ENCODE data around the gene SLC22A5.
"Not testable (repeated sequence)": the region's sequence is repeated elsewhere in the genome, so short reads cannot be mapped to it uniquely, and the experiment has no call there.

Gene SLC22A5

GRCh38 chr5:132396589-132397031, 27.1 kb downstream of the SLC22A5 start:
- in situ Hi-C loops (cut with MboI; ENCODE audit: low pct_unique_long_range_greater_than_20kb, low sequenced_read_pairs, unreplicated experiment) = no loop called here
- TF ChIP-seq CTCF (IDR thresholded peaks at IDR 0.05; ENCODE audit: extremely low read depth, insufficient read depth, missing control alignments) = no peak

GRCh38 chr5:132397224-132397623, 27.7 kb downstream of the SLC22A5 start:
- no peak for DNase-seq (ENCODE audit: low spot score)
- TF ChIP-seq CTCF (IDR thresholded peaks at IDR 0.05; ENCODE audit: extremely low read depth, insufficient read depth, missing control alignments) = no peak
- in situ Hi-C loops (cut with MboI; ENCODE audit: low pct_unique_long_range_greater_than_20kb, low sequenced_read_pairs, unreplicated experiment) = no loop called here

More at GRCh38 chr5:132396589-132397031, 27.1 kb downstream of the SLC22A5 start:
- no peak for DNase-seq (ENCODE audit: low spot score)

- DNase-seq (ENCODE audit: low spot score); in situ Hi-C loops (cut with MboI; ENCODE audit: low pct_unique_long_range_greater_than_20kb, low sequenced_read_pairs, unreplicated experiment): not testable (repeated sequence)
These were observed 28.6 kb downstream of the SLC22A5 start for GRCh38 chr5:132397936-132398675.

- DNase-seq (ENCODE audit: low spot score); in situ Hi-C loops (cut with MboI; ENCODE audit: low pct_unique_long_range_greater_than_20kb, low sequenced_read_pairs, unreplicated experiment): not testable (repeated sequence)
These were observed 34.5 kb downstream of the SLC22A5 start for GRCh38 chr5:132404041-132404440.

- in situ Hi-C loops (cut with MboI; ENCODE audit: low pct_unique_long_range_greater_than_20kb, low sequenced_read_pairs, unreplicated experiment) = no loop called here
These were observed 36.1 kb downstream of the SLC22A5 start for GRCh38 chr5:132405646-132406045.

GRCh38 chr5:132406144-132406783, 36.8 kb downstream of the SLC22A5 start:
- in situ Hi-C loops (cut with MboI; ENCODE audit: low pct_unique_long_range_greater_than_20kb, low sequenced_read_pairs, unreplicated experiment) = no loop called here

More at GRCh38 chr5:132405646-132406045, 36.1 kb downstream of the SLC22A5 start:
- no peak for DNase-seq (ENCODE audit: low spot score)
- TF ChIP-seq CTCF (IDR thresholded peaks at IDR 0.05; ENCODE audit: extremely low read depth, insufficient read depth, missing control alignments) = no peak

GRCh38 chr5:132407970-132408369, 38.5 kb downstream of the SLC22A5 start:
- in situ Hi-C loops (cut with MboI; ENCODE audit: low pct_unique_long_range_greater_than_20kb, low sequenced_read_pairs, unreplicated experiment) = no loop called here
- DNase-seq (ENCODE audit: low spot score) = no peak
- TF ChIP-seq CTCF (IDR thresholded peaks at IDR 0.05; ENCODE audit: extremely low read depth, insufficient read depth, missing control alignments) = no peak

More at GRCh38 chr5:132406144-132406783, 36.8 kb downstream of the SLC22A5 start:
- TF ChIP-seq CTCF (IDR thresholded peaks at IDR 0.05; ENCODE audit: extremely low read depth, insufficient read depth, missing control alignments) = no peak
- DNase-seq (ENCODE audit: low spot score) = no peak
